HepG2 (cell line): ENCODE results near the gene WNT10A. TPM values are rescaled to one million over a fixed set of nuclear protein-coding genes. Genes with fewer than 3 reads are reported as not detected.

Experiments
- ARNTL ChIP-seq: sonication (generic); formaldehyde crosslinking; IDR thresholded peaks from 2 replicates; pipeline ENCODE4 v1.4.0; 2020; ENCODE audit warnings: mild to moderate bottlenecking, missing genetic modification reagents
- ATF2 ChIP-seq: sonication (generic); formaldehyde crosslinking; IDR thresholded peaks from 2 replicates; pipeline ENCODE4 v1.4.0; 2020; ENCODE audit warnings: missing genetic modification reagents
- CREB3 ChIP-seq: sonication (generic); formaldehyde crosslinking; IDR thresholded peaks from 2 replicates; pipeline ENCODE4 v1.5.0; 2020; ENCODE audit warnings: missing genetic modification reagents
- EEA1 ChIP-seq: sonication (generic); formaldehyde crosslinking; IDR thresholded peaks from 2 replicates; pipeline ENCODE4 v1.5.1; 2020; ENCODE audit warnings: mild to moderate bottlenecking, missing genetic modification reagents, borderline replicate concordance
- HINFP ChIP-seq: sonication (generic); formaldehyde crosslinking; IDR thresholded peaks from 2 replicates; pipeline ENCODE4 v1.4.0; 2020; ENCODE audit warnings: low read depth, mild to moderate bottlenecking, missing genetic modification reagents
- HOXA5 ChIP-seq: sonication (generic); formaldehyde crosslinking; IDR thresholded peaks from 2 replicates; pipeline ENCODE4 v1.4.0; 2020; ENCODE audit warnings: missing genetic modification reagents
- KDM5B ChIP-seq: sonication (generic); formaldehyde crosslinking; IDR thresholded peaks from 2 replicates; pipeline ENCODE4 v1.4.0; 2020; ENCODE audit warnings: missing genetic modification reagents, mild to moderate bottlenecking, borderline replicate concordance
- KLF13 ChIP-seq: sonication (generic); formaldehyde crosslinking; IDR thresholded peaks from 2 replicates; pipeline ENCODE4 v1.4.0; 2020; ENCODE audit warnings: mild to moderate bottlenecking, missing genetic modification reagents
- MNT ChIP-seq: fragments of 450-650 bp; IDR thresholded peaks from 2 replicates; pipeline ENCODE4 v1.6.1; 2016
- NR2F1 ChIP-seq, 2 experiments: fragments of 450-650 bp in 1 of 2; formaldehyde crosslinking in 1 of 2; IDR thresholded peaks; 2 replicates each; pipeline versions ENCODE4 v1.5.0 to v1.6.1; 2016 to 2020; ENCODE audit warnings: mild to moderate bottlenecking in 1 of 2, missing compliant biosample characterization in 1 of 2, missing genetic modification reagents in 1 of 2, moderate library complexity in 1 of 2
- RNF2 ChIP-seq: fragments of 450-650 bp; conservative IDR thresholded peaks from 2 replicates; pipeline ENCODE4 v1.6.1; 2016; ENCODE audit warnings: low read depth
- SRY ChIP-seq: sonication (generic); formaldehyde crosslinking; IDR thresholded peaks from 2 replicates; pipeline ENCODE4 v1.8.0; 2022; ENCODE audit warnings: mild to moderate bottlenecking, missing genetic modification reagents
- ZBTB2 ChIP-seq: sonication (generic); formaldehyde crosslinking; IDR thresholded peaks from 2 replicates; pipeline ENCODE4 v1.8.0; 2022; ENCODE audit warnings: low read depth, missing genetic modification reagents
- ZBTB49 ChIP-seq: sonication (generic); formaldehyde crosslinking; IDR thresholded peaks from 2 replicates; pipeline ENCODE4 v1.4.0; 2020; ENCODE audit warnings: missing genetic modification reagents, borderline replicate concordance
- ZBTB7B ChIP-seq: sonication (generic); formaldehyde crosslinking; IDR thresholded peaks from 2 replicates; pipeline ENCODE4 v1.4.0; 2020; ENCODE audit warnings: missing genetic modification reagents
- ZC3H13 ChIP-seq: sonication (generic); formaldehyde crosslinking; IDR thresholded peaks from 2 replicates; pipeline ENCODE4 v1.8.1; 2023; ENCODE audit warnings: mild to moderate bottlenecking, missing genetic modification reagents, moderate library complexity
- ZKSCAN1 ChIP-seq: fragments of 150-350 bp; IDR thresholded peaks from 2 replicates; pipeline ENCODE4 v1.6.1; 2014; ENCODE audit warnings: low read length
- ZMAT3 ChIP-seq: sonication (generic); formaldehyde crosslinking; conservative IDR thresholded peaks from 2 replicates; pipeline ENCODE4 v1.7.0; 2021; ENCODE audit warnings: missing genetic modification reagents
- ZNF24 ChIP-seq: fragments of 450-650 bp; IDR thresholded peaks from 2 replicates; pipeline ENCODE4 v1.6.1; 2017; ENCODE audit warnings: antibody characterized with exemption, mild to moderate bottlenecking
- ZNF530 ChIP-seq: sonication (generic); formaldehyde crosslinking; IDR thresholded peaks from 2 replicates; pipeline ENCODE4 v1.5.0; 2020; ENCODE audit warnings: low read depth, mild to moderate bottlenecking, missing genetic modification reagents
- polyA plus RNA-seq, 8 experiments: library from polyadenylated mRNA; depleted of rRNA in 3 of 8; stranded (reverse) in 7 of 8; unstranded in 1 of 8; fragments of >200 nt; fragmentation: Illumina TruSeq in 4 of 8; extraction: Trizol in 4 of 8; gene quantifications; 2 replicates each; pipeline versions ENCODE4 v1.2.1 to v1.2.3, GENCODE V29; 2011 to 2016; ENCODE audit warnings: low read depth in 4 of 8, missing spikeins in 1 of 8, mixed read lengths in 1 of 8; ENCODE audit not compliant: insufficient read depth in 1 of 8
- total RNA-seq, 5 experiments: library from RNA; depleted of rRNA; stranded (reverse); fragments of >200 nt; fragmentation: Illumina TruSeq; extraction: Trizol; gene quantifications; 2 replicates each; pipeline ENCODE4 v1.2.3, GENCODE V29; 2016; ENCODE audit warnings: low read depth in 1 of 5

WNT10A gene
- total and polyA plus RNA-seq, 2 of the 13 experiments (the other 11 are each of a cell fraction or from before 2014, with no cell fraction given): 0.03 TPM; not detected in 1

GRCh38 chr2:218898109-218898878 lies 17.6 kb downstream of the WNT10A start (continued):
- TF ChIP-seq KLF13 (no peak), ZMAT3 (CRISPR knock-in tag) (no peak; the same call in 1 of the 2 replicates), ZKSCAN1 (no peak), ZBTB2 (no peak), NR2F1 (CRISPR knock-in tag; IDR thresholded peaks at IDR 0.05) (no peak), ZNF530 (CRISPR knock-in tag) (no peak), ZBTB49 (0 out of 2 replicates have a peak, but pooled peaks have one; percentile 14), CREB3 (CRISPR knock-in tag) (no peak), RNF2 (peak; percentile 84; the same call in 1 of the 2 replicates), MNT (no peak), ATF2 (CRISPR knock-in tag) (peak; percentile 37; the same call in 1 of the 2 replicates), ZC3H13 (CRISPR knock-in tag) (no peak), HOXA5 (CRISPR knock-in tag) (peak; percentile 74; the same call in 1 of the 2 replicates), ZBTB7B (CRISPR knock-in tag) (peak; percentile 86), ARNTL (CRISPR knock-in tag) (no peak), ZNF24 (no peak), KDM5B (CRISPR knock-in tag) (peak; percentile 92), EEA1 (CRISPR knock-in tag) (no peak), SRY (CRISPR knock-in tag) (peak; percentile 54; the same call in 1 of the 2 replicates), HINFP (peak; percentile 88; the same call in 1 of the 2 replicates)
